ENCODE data around the gene OR51B5.
"Not testable (repeated sequence)": the region's sequence is repeated elsewhere in the genome, so short reads cannot be mapped to it uniquely, and the experiment has no call there.

Gene OR51B5

GRCh38 chr11:5366856-5367255 lies 23.5 kb upstream of the OR51B5 start:
- no peak for FAIRE-seq
- DNase-seq (ENCODE audit: insufficient read length, low spot score) = no peak
- TF ChIP-seq SPI1 (IDR thresholded peaks at IDR 0.05; ENCODE audit: low read depth, low read length) = no peak
- no peak for TF ChIP-seq POU2F2 (IDR thresholded peaks at IDR 0.05; ENCODE audit: low read depth, low read length)
- no peak for TF ChIP-seq POLR2A (IDR thresholded peaks at IDR 0.05; ENCODE audit: low read depth, low read length)
- no peak for TF ChIP-seq TAF1 (IDR thresholded peaks at IDR 0.05; ENCODE audit: low read depth, low read length)
- no peak for TF ChIP-seq POLR2AphosphoS5 (IDR thresholded peaks at IDR 0.05; ENCODE audit: low read depth, low read length)
- TF ChIP-seq PAX5 (IDR thresholded peaks at IDR 0.05; ENCODE audit: insufficient read depth, low read length, severe bottlenecking) = no peak

GRCh38 chr11:5366365-5366764 lies 23.0 kb upstream of the OR51B5 start:
- DNase-seq (ENCODE audit: insufficient read length, low spot score); FAIRE-seq: not testable (repeated sequence)

- TF ChIP-seq POU2F2 (IDR thresholded peaks at IDR 0.05; ENCODE audit: low read depth, low read length) (no peak), POLR2AphosphoS5 (IDR thresholded peaks at IDR 0.05; ENCODE audit: low read depth, low read length) (no peak), TAF1 (IDR thresholded peaks at IDR 0.05; ENCODE audit: low read depth, low read length) (no peak), POLR2A (IDR thresholded peaks at IDR 0.05; ENCODE audit: low read depth, low read length) (no peak), PAX5 (IDR thresholded peaks at IDR 0.05; ENCODE audit: insufficient read depth, low read length, severe bottlenecking) (no peak), SPI1 (IDR thresholded peaks at IDR 0.05; ENCODE audit: low read depth, low read length) (no peak)
- FAIRE-seq = no peak
- DNase-seq (ENCODE audit: insufficient read length, low spot score) = no peak
These were observed 20.9 kb upstream of the OR51B5 start for GRCh38 chr11:5364214-5364613.

DNA sequence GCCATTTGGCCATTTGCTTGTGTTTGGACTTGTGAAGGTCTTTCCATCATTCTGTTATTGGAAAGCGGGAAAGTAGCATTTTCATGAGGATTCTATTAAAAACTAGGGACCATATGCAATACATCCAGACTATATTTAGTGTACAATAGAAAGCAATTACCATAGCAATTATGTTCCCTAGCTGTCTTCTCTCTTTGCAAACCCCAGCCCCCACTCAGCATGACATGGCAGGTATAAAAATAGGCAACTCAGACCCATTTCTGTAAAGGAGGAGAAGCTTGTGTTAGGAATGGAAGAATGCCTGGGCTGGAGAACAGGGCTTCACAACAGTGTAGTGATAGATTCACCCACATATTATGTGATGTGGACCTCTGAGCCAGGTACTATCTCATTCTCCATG lies 20.4 kb upstream of the OR51B5 start:
- DNase-seq (ENCODE audit: insufficient read length, low spot score) = no peak
- FAIRE-seq = no peak
- no peak for TF ChIP-seq POU2F2 (IDR thresholded peaks at IDR 0.05; ENCODE audit: low read depth, low read length)
- TF ChIP-seq POLR2AphosphoS5 (IDR thresholded peaks at IDR 0.05; ENCODE audit: low read depth, low read length) = no peak
- TF ChIP-seq SPI1 (IDR thresholded peaks at IDR 0.05; ENCODE audit: low read depth, low read length) = no peak
- no peak for TF ChIP-seq POLR2A (IDR thresholded peaks at IDR 0.05; ENCODE audit: low read depth, low read length)
- no peak for TF ChIP-seq PAX5 (IDR thresholded peaks at IDR 0.05; ENCODE audit: insufficient read depth, low read length, severe bottlenecking)
- TF ChIP-seq TAF1 (IDR thresholded peaks at IDR 0.05; ENCODE audit: low read depth, low read length) = no peak

DNA sequence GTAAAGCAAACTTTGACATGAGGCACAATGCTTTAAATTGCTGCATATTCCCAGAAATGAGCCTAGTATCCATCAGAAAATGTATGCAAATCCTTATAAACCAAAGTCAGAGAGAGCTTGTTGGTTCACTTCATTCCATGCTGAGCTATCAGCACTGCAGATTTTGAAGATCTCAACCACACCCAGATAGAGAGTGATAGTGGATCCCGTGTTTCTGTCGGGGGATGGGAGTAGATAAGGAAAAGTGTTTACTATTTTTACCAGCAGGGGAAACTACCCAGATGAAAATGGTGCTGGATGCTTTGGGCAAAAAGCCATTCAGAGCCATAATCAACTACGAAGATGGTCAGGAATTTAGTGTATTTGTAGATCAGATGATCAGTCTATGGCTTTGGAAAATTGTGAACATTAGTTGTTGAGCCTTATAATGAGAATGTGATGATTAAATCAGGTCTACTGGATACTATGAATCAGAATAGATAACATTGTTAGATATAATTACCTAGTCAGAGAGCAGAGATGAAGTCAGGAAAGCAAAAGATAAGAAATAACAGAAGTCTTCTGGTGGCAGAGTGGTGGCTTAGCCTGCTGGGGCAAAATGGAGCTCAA lies 18.8 kb upstream of the OR51B5 start:
- FAIRE-seq (no peak), DNase-seq (ENCODE audit: insufficient read length, low spot score) (no peak)
- no peak for TF ChIP-seq SPI1 (IDR thresholded peaks at IDR 0.05; ENCODE audit: low read depth, low read length)

- FAIRE-seq; DNase-seq (ENCODE audit: insufficient read length, low spot score): not testable (repeated sequence)
These were observed 12.7 kb upstream of the OR51B5 start for GRCh38 chr11:5356031-5356430.

- TF ChIP-seq TAF1 (IDR thresholded peaks at IDR 0.05; ENCODE audit: low read depth, low read length) (no peak), POLR2AphosphoS5 (IDR thresholded peaks at IDR 0.05; ENCODE audit: low read depth, low read length) (no peak), PAX5 (IDR thresholded peaks at IDR 0.05; ENCODE audit: insufficient read depth, low read length, severe bottlenecking) (no peak), POLR2A (IDR thresholded peaks at IDR 0.05; ENCODE audit: low read depth, low read length) (no peak), POU2F2 (IDR thresholded peaks at IDR 0.05; ENCODE audit: low read depth, low read length) (no peak), SPI1 (IDR thresholded peaks at IDR 0.05; ENCODE audit: low read depth, low read length) (no peak)
- DNase-seq (ENCODE audit: insufficient read length, low spot score) = no peak
- FAIRE-seq = no peak
These were observed 7.9 kb upstream of the OR51B5 start, which contains the start of gene OR51B6 for GRCh38 chr11:5351208-5351607. TSS of gene OR51B6 (plus strand) at chr11:5351508. CDS start at chr11:5351508, 0 bp downstream.

- no peak for DNase-seq (ENCODE audit: insufficient read length, low spot score)
- no peak for TF ChIP-seq POLR2A (IDR thresholded peaks at IDR 0.05; ENCODE audit: low read depth, low read length)
- TF ChIP-seq POU2F2 (IDR thresholded peaks at IDR 0.05; ENCODE audit: low read depth, low read length) = no peak
- TF ChIP-seq SPI1 (IDR thresholded peaks at IDR 0.05; ENCODE audit: low read depth, low read length) = no peak
- no peak for TF ChIP-seq PAX5 (IDR thresholded peaks at IDR 0.05; ENCODE audit: insufficient read depth, low read length, severe bottlenecking)
- no peak for TF ChIP-seq POLR2AphosphoS5 (IDR thresholded peaks at IDR 0.05; ENCODE audit: low read depth, low read length)
- no peak for TF ChIP-seq TAF1 (IDR thresholded peaks at IDR 0.05; ENCODE audit: low read depth, low read length)
- FAIRE-seq = no peak
These were observed 6.2 kb upstream of the OR51B5 start for GRCh38 chr11:5349550-5349949.

- FAIRE-seq = no peak
- DNase-seq (ENCODE audit: insufficient read length, low spot score) = no peak
- TF ChIP-seq PAX5 (IDR thresholded peaks at IDR 0.05; ENCODE audit: insufficient read depth, low read length, severe bottlenecking) = no peak
- no peak for TF ChIP-seq SPI1 (IDR thresholded peaks at IDR 0.05; ENCODE audit: low read depth, low read length)
- no peak for TF ChIP-seq POLR2AphosphoS5 (IDR thresholded peaks at IDR 0.05; ENCODE audit: low read depth, low read length)
- TF ChIP-seq POLR2A (IDR thresholded peaks at IDR 0.05; ENCODE audit: low read depth, low read length) = no peak
- no peak for TF ChIP-seq TAF1 (IDR thresholded peaks at IDR 0.05; ENCODE audit: low read depth, low read length)
- no peak for TF ChIP-seq POU2F2 (IDR thresholded peaks at IDR 0.05; ENCODE audit: low read depth, low read length)
These were observed 5.3 kb upstream of the OR51B5 start for GRCh38 chr11:5348551-5349194.

GRCh38 chr11:5345831-5346230 lies 2.5 kb upstream of the OR51B5 start:
- FAIRE-seq (no peak), DNase-seq (ENCODE audit: insufficient read length, low spot score) (no peak)
- TF ChIP-seq TAF1 (IDR thresholded peaks at IDR 0.05; ENCODE audit: low read depth, low read length) (no peak), PAX5 (IDR thresholded peaks at IDR 0.05; ENCODE audit: insufficient read depth, low read length, severe bottlenecking) (no peak), SPI1 (IDR thresholded peaks at IDR 0.05; ENCODE audit: low read depth, low read length) (no peak), POLR2A (IDR thresholded peaks at IDR 0.05; ENCODE audit: low read depth, low read length) (no peak), POLR2AphosphoS5 (IDR thresholded peaks at IDR 0.05; ENCODE audit: low read depth, low read length) (no peak), POU2F2 (IDR thresholded peaks at IDR 0.05; ENCODE audit: low read depth, low read length) (no peak)

Measured in GM12891 (cell line).